SK-N-SH (cell line): ENCODE results near the gene PEX14.

Source experiments
- CTCF ChIP-seq: fragments of 200-600 bp; sonication (generic); IDR thresholded peaks from 2 replicates; pipeline ENCODE4 v1.6.1; 2017; ENCODE audit warnings: antibody characterized with exemption, mild to moderate bottlenecking, moderate library complexity
- GATA2 ChIP-seq: sonication (generic); formaldehyde crosslinking; IDR thresholded peaks from 2 replicates; pipeline ENCODE4 v1.5.0; 2020; ENCODE audit warnings: mild to moderate bottlenecking, missing genetic modification reagents
- NRF1 ChIP-seq: IDR thresholded peaks from 2 replicates; pipeline ENCODE4 v1.6.1; 2012; ENCODE audit warnings: low read depth, mild to moderate bottlenecking, low read length
- RAD21 ChIP-seq: IDR thresholded peaks from 2 replicates; pipeline ENCODE4 v1.6.1; 2012; ENCODE audit warnings: mild to moderate bottlenecking, low read length
- USF1 ChIP-seq: IDR thresholded peaks from 2 replicates; pipeline ENCODE4 v1.4.0; 2012; ENCODE audit warnings: low read depth, borderline replicate concordance

- TF ChIP-seq NRF1 (no peak), GATA2 (CRISPR knock-in tag) (no peak), USF1 (no peak), RAD21 (no peak), CTCF (no peak)
Observed at GRCh38 chr1:10615332-10615731, 140.6 kb downstream of the PEX14 start.
